Lower leg skin (tissue), 3 donors: Measurements from ENCODE around the gene EIF2B4.

Experiments used
- CTCF ChIP-seq, 3 donors: fragments of 450-650 bp; IDR thresholded peaks; one replicate each; pipeline ENCODE4 v1.5.1; 2016; ENCODE audit warnings: antibody characterized with exemption in 3 of 3, mild to moderate bottlenecking in 3 of 3, moderate library complexity in 2 of 3
- POLR2A ChIP-seq, 2 donors: fragments of 450-650 bp; IDR thresholded peaks; one replicate each; pipeline ENCODE4 v1.6.1; 2016 to 2017; ENCODE audit warnings: antibody characterized with exemption in 2 of 2, mild to moderate bottlenecking in 1 of 2, moderate library complexity in 1 of 2

GRCh38 chr2:27412419-27413152 lies 42.4 kb upstream of the EIF2B4 start:
- TF ChIP-seq CTCF (IDR thresholded peaks at IDR 0.05) (no peak), POLR2A (IDR thresholded peaks at IDR 0.05) (no peak)
